Fibroblast of the aortic adventitia (primary cell): ENCODE measurements around the gene TTBK2. TPM values are rescaled to one million over a fixed set of nuclear protein-coding genes. Genes with fewer than 3 reads are reported as not detected.

Experiments used
- DNase-seq: peaks from one replicate; pipeline ENCODE4 v3.0.0-alpha.2; 2010; ENCODE audit warnings: low read depth
- H3K4me3 ChIP-seq: 2 replicates; pipeline ENCODE4 v1.5.1; 2011; ENCODE audit warnings: low read depth, mild to moderate bottlenecking, control low read depth, low read length, moderate library complexity
- CTCF ChIP-seq: IDR thresholded peaks from 2 replicates; pipeline ENCODE4 v1.5.1; 2011; ENCODE audit warnings: mild to moderate bottlenecking, low read length, control low read depth, inconsistent platforms; ENCODE audit not compliant: insufficient read depth
- total RNA-seq: library from RNA; depleted of rRNA; stranded (reverse); fragments of >200 nt; gene quantifications from 2 replicates; pipeline ENCODE4 v1.2.3, GENCODE V29; 2012; ENCODE audit warnings: low replicate concordance

Gene TTBK2
- total RNA-seq, 1 donor: 14.3 TPM

- no peak for DNase-seq
- TF ChIP-seq CTCF: no peak
- H3K4me3 ChIP-seq: peak overlapping the region; percentile 90
These were observed 185.0 kb downstream of the TTBK2 start for GRCh38 chr15:42735382-42736165.

- H3K4me3 ChIP-seq: no peak overlapping the region
- DNase-seq: no peak
- no peak for TF ChIP-seq CTCF
These were observed 186.4 kb downstream of the TTBK2 start for GRCh38 chr15:42734076-42734672.

GRCh38 chr15:42733027-42733426 is 187.6 kb downstream of the TTBK2 start:
- no peak for DNase-seq
- TF ChIP-seq CTCF: no peak
- no peak overlapping the region for H3K4me3 ChIP-seq

- TF ChIP-seq CTCF: no peak
- DNase-seq: no peak
- no peak overlapping the region for H3K4me3 ChIP-seq
These were observed 188.3 kb downstream of the TTBK2 start for GRCh38 chr15:42732095-42732827.

- DNase-seq: no peak
- H3K4me3 ChIP-seq: no peak overlapping the region
- no peak for TF ChIP-seq CTCF
These were observed 189.1 kb downstream of the TTBK2 start for GRCh38 chr15:42731461-42731860.

- no peak for DNase-seq
- no peak overlapping the region for H3K4me3 ChIP-seq
- no peak for TF ChIP-seq CTCF
These were observed 190.0 kb downstream of the TTBK2 start for GRCh38 chr15:42730536-42730935.
